ENCODE data around the gene TRIP12.

- TF ChIP-seq GATA1 (IDR thresholded peaks at IDR 0.05; ENCODE audit: low read depth, low read length) (no peak), POLR2A (IDR thresholded peaks at IDR 0.05; ENCODE audit: low read length) (no peak)
Observed at GRCh38 chr2:229943770-229944449, 22.1 kb upstream of the TRIP12 start.
